ENCODE results near the gene MED19.

MED19 gene

GRCh38 chr11:57667117-57667735 is 44.8 kb downstream of the MED19 start:
- peak overlapping the region; percentile 90 for H3K4me3 ChIP-seq (ENCODE audit: low read depth, low read length)
- no peaks in the 10 kb centered on the region for H3K27me3 ChIP-seq (replicated peaks)
- TF ChIP-seq, protein P1, sequence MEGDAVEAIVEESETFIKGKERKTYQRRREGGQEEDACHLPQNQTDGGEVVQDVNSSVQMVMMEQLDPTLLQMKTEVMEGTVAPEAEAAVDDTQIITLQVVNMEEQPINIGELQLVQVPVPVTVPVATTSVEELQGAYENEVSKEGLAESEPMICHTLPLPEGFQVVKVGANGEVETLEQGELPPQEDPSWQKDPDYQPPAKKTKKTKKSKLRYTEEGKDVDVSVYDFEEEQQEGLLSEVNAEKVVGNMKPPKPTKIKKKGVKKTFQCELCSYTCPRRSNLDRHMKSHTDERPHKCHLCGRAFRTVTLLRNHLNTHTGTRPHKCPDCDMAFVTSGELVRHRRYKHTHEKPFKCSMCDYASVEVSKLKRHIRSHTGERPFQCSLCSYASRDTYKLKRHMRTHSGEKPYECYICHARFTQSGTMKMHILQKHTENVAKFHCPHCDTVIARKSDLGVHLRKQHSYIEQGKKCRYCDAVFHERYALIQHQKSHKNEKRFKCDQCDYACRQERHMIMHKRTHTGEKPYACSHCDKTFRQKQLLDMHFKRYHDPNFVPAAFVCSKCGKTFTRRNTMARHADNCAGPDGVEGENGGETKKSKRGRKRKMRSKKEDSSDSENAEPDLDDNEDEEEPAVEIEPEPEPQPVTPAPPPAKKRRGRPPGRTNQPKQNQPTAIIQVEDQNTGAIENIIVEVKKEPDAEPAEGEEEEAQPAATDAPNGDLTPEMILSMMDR (IDR thresholded peaks at IDR 0.05; ENCODE audit: low read depth, low read length, missing control alignments) = no peak
- peaks cover 6% of the 10 kb centered on the region for H3K36me3 ChIP-seq (replicated peaks)
- in situ Hi-C loops (cut with HindIII; ENCODE audit: low pct_ligation_motif_present, low sequenced_read_pairs) = no loop called here
- peak overlapping the region; percentile 100 for H3K27ac ChIP-seq
- DNase-seq = peak; percentile 98

GRCh38 chr11:57663975-57664374 is 48.0 kb downstream of the MED19 start:
- H3K36me3 ChIP-seq (replicated peaks) = peaks cover 28% of the 10 kb centered on the region

GRCh38 chr11:57662893-57663292 is 49.1 kb downstream of the MED19 start:
- no peak overlapping the region for H3K4me3 ChIP-seq (ENCODE audit: low read depth, low read length)
- no peak overlapping the region for H3K27ac ChIP-seq
- peaks cover 28% of the 10 kb centered on the region for H3K36me3 ChIP-seq (replicated peaks)
- in situ Hi-C loops (cut with HindIII; ENCODE audit: low pct_ligation_motif_present, low sequenced_read_pairs) = no loop called here
- TF ChIP-seq, protein P1 (IDR thresholded peaks at IDR 0.05; ENCODE audit: low read depth, low read length, missing control alignments) = no peak
- DNase-seq = no peak
- H3K27me3 ChIP-seq (replicated peaks) = no peaks in the 10 kb centered on the region

More at GRCh38 chr11:57663975-57664374, 48.0 kb downstream of the MED19 start:
- DNase-seq = no peak
- Histone ChIP-seq H3K27ac (no peak overlapping the region), H3K4me3 (ENCODE audit: low read depth, low read length) (no peak overlapping the region), H3K27me3 (replicated peaks) (no peaks in the 10 kb centered on the region)
- TF ChIP-seq, protein P1 (IDR thresholded peaks at IDR 0.05; ENCODE audit: low read depth, low read length, missing control alignments) = no peak
- in situ Hi-C loops (cut with HindIII; ENCODE audit: low pct_ligation_motif_present, low sequenced_read_pairs) = no loop called here

DNA sequence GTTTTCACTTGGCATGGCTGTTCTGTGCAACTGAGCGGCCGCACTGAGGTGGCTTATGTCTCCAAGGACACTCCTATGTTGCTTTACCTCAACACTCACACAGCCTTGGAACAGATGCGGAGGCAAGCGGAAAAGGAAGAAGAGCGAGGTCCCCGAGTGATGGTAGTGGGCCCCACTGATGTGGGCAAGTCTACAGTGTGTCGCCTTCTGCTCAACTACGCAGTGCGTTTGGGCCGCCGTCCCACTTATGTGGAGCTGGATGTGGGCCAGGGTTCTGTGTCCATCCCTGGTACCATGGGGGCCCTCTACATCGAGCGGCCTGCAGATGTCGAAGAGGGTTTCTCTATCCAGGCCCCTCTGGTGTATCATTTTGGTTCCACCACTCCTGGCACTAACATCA is 52.3 kb downstream of the MED19 start:
- in situ Hi-C loops (cut with HindIII; ENCODE audit: low pct_ligation_motif_present, low sequenced_read_pairs) = no loop called here
- no peaks in the 10 kb centered on the region for H3K27me3 ChIP-seq (replicated peaks)
- peaks cover 28% of the 10 kb centered on the region for H3K36me3 ChIP-seq (replicated peaks)
- H3K4me3 ChIP-seq (ENCODE audit: low read depth, low read length) = no peak overlapping the region
- TF ChIP-seq, protein P1 (IDR thresholded peaks at IDR 0.05; ENCODE audit: low read depth, low read length, missing control alignments) = no peak
- H3K27ac ChIP-seq = no peak overlapping the region
- DNase-seq = no peak

- in situ Hi-C loops (cut with HindIII; ENCODE audit: low pct_ligation_motif_present, low sequenced_read_pairs) = no loop called here
These were observed 54.0 kb downstream of the MED19 start for GRCh38 chr11:57658023-57658361.

More at GRCh38 chr11:57658023-57658361, 54.0 kb downstream of the MED19 start:
- Histone ChIP-seq H3K27me3 (replicated peaks) (no peaks in the 10 kb centered on the region), H3K27ac (no peak overlapping the region), H3K4me3 (ENCODE audit: low read depth, low read length) (peak overlapping the region; percentile 91), H3K36me3 (replicated peaks) (peaks cover 28% of the 10 kb centered on the region)
- TF ChIP-seq, protein P1 (IDR thresholded peaks at IDR 0.05; ENCODE audit: low read depth, low read length, missing control alignments) = no peak
- no peak for DNase-seq

Data from brain microvascular endothelial cell (primary cell).